Activated naive CD4-positive, alpha-beta T cell treated with anti-CD3 and anti-CD28 coated beads, Interleukin-2, amount 50 U/mL, for 16 hours (primary cell): ENCODE data around the gene CFAP210.
"Not testable (repeated sequence)": the region's sequence is repeated elsewhere in the genome, so short reads cannot be mapped to it uniquely, and the experiment has no call there.

Experiments used
- DNase-seq: peaks from one replicate; pipeline ENCODE4 v3.0.0-alpha.2; 2020

The CFAP210 gene

DNA sequence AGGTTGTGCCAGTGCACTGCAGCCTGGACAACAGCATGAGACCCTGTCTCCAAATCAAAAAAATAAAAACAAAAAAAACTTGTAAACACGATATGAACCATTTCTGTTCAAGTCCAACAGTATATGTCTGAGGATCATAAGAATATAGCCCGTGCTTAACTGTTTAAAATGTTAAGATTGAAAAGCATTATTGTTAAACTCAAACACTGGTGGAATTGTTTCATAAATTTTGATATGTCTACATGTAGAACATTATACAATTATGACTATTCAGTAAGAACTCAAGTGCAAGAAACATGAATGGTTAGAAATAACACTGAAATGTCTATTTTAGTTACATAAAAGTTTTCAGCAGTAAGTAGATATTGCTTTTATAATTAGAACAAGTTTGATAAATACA, 80.3 kb downstream of the CFAP210 start:
- DNase-seq = no peak

DNA sequence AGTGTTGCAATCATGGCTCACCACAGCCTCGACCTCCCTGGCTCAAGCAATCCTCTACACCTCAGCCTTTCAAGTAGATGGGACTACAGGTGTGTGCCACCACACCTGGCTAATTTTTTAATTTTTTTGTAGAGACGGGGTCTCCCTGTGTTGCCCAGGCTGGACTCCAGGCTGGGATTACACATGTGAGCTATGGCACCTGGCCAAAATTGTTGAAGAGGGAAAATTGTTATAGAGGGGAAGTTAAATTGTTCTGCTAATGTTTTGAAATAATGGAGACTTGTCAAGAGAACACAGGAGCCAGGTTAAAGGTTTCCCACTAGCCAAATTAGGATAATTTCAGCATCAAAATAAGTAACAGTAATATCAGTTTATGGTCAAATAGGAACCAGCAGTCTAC, 84.9 kb downstream of the CFAP210 start:
- no peak for DNase-seq

DNA sequence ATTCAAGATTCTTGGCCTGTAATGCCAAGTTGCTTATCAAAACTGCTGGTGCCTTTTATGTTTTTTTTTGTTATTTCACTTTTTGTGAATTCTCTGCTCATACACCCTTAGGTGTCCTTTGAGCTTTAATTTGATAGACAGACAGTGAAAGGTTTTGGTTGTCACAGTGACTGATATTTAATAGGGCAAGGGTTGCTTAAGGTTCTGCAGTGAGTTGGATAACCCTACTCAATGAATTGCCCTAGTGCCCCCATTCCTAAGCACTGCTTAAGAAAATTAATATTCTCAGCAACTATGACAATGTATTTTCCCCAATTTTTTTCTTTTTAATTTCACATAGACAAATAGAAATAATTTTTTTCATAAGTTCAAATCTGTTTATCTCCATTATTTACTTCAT, 94.6 kb downstream of the CFAP210 start:
- DNase-seq = no peak

DNA sequence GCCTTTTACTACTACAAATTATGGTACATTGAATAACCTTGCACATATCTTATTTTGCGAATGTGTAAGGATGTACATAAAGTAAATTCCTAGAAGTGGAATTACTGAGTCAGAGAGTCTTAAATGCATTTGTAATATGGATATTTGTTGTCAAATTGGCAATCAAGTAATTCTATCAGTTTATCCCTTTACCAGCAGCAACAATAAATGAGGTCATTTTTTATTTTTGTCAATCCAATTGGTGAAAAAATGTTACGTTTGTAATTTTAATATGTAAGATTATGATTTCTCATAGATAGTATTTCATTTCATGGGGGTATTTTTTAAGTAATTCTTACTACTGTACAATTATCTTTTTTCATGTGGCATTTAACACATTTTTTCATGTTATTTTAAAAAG, 95.2 kb downstream of the CFAP210 start:
- no peak for DNase-seq

DNA sequence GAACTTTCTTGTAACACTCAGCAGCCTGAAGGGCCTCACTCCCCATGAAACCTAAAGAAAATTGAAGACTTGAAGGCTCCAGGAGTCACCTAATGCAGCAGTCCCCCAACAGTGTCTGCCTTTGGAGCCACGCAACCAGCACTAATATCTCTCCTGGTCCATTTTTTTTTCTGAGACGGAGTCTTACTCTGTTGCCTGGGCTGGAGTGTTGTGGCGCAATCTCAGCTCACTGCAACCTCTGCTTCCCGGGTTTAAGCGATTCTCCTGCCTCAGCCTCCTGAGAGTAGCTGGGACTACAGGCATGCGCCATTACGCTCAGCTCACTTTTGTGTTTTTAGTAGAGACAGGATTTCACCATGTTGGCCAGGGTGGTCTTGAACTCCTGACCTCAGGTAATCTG, 97.7 kb downstream of the CFAP210 start:
- not testable (repeated sequence) for DNase-seq
